Astrocyte (in vitro differentiated cells and primary cell): ENCODE results near the gene SPINT1. TPM values are rescaled to one million over a fixed set of nuclear protein-coding genes. Genes with fewer than 3 reads are reported as not detected.

Experiments used
- DNase-seq: peaks from one replicate; pipeline ENCODE4 v3.0.0-alpha.2; 2010; ENCODE audit warnings: low read depth
- FAIRE-seq: peaks from 2 replicates; lab custom pipeline; 2011; peaks lifted over from hg19 to GRCh38; lab: Jason Lieb, UNC
- H2AFZ ChIP-seq: 2 replicates; pipeline ENCODE4 v1.6.0; 2012; ENCODE audit warnings: low read depth, low read length, inconsistent platforms
- H3K27ac ChIP-seq: 2 replicates; pipeline ENCODE4 v1.5.1; 2011; ENCODE audit warnings: low read depth, low read length, inconsistent platforms
- H3K27me3 ChIP-seq: 2 replicates; pipeline ENCODE4 v1.6.0; 2011; ENCODE audit warnings: low read length, inconsistent platforms; ENCODE audit not compliant: insufficient read depth
- H3K36me3 ChIP-seq: 2 replicates; pipeline ENCODE4 v1.5.1; 2011; ENCODE audit warnings: low read length, inconsistent platforms; ENCODE audit not compliant: insufficient read depth
- H3K4me1 ChIP-seq: 2 replicates; pipeline ENCODE4 v1.5.1; 2011; ENCODE audit warnings: low read length, inconsistent platforms; ENCODE audit not compliant: insufficient read depth
- H3K4me2 ChIP-seq: 2 replicates; pipeline ENCODE4 v1.6.0; 2012; ENCODE audit warnings: low read length, inconsistent platforms
- H3K4me3 ChIP-seq: 2 replicates; pipeline ENCODE4 v1.5.1; 2011; ENCODE audit warnings: low read depth, mild to moderate bottlenecking, low read length, inconsistent platforms; ENCODE audit not compliant: insufficient read depth
- H3K79me2 ChIP-seq: 2 replicates; pipeline ENCODE4 v1.6.0; 2012; ENCODE audit warnings: mild to moderate bottlenecking, low read length, inconsistent platforms; ENCODE audit not compliant: insufficient read depth
- H3K9ac ChIP-seq: 2 replicates; pipeline ENCODE4 v1.6.0; 2012; ENCODE audit warnings: mild to moderate bottlenecking, low read length, inconsistent platforms
- H3K9me3 ChIP-seq: 2 replicates; pipeline ENCODE4 v1.5.1; 2012; ENCODE audit warnings: low read depth, mild to moderate bottlenecking, low read length, inconsistent platforms; ENCODE audit not compliant: insufficient read depth
- H4K20me1 ChIP-seq: 2 replicates; pipeline ENCODE4 v1.6.0; 2012; ENCODE audit warnings: low read length, inconsistent platforms; ENCODE audit not compliant: insufficient read depth
- H3K27ac Mint-ChIP-seq: one replicate; pipeline ENCODE4 v1.8.0; 2021; ENCODE audit warnings: mild to moderate bottlenecking, mixed read lengths; ENCODE audit not compliant: unreplicated experiment
- H3K27me3 Mint-ChIP-seq: one replicate; pipeline ENCODE4 v1.8.0; 2021; ENCODE audit warnings: low read depth, mixed read lengths; ENCODE audit not compliant: unreplicated experiment
- H3K36me3 Mint-ChIP-seq: one replicate; pipeline ENCODE4 v1.8.0; 2021; ENCODE audit warnings: low read depth, mixed read lengths; ENCODE audit not compliant: unreplicated experiment
- H3K4me1 Mint-ChIP-seq: one replicate; pipeline ENCODE4 v1.8.0; 2021; ENCODE audit warnings: low read depth, mixed read lengths; ENCODE audit not compliant: unreplicated experiment
- H3K4me3 Mint-ChIP-seq: one replicate; pipeline ENCODE4 v1.8.0; 2021; ENCODE audit warnings: mild to moderate bottlenecking, moderate library complexity, mixed read lengths; ENCODE audit not compliant: unreplicated experiment
- H3K9me3 Mint-ChIP-seq: one replicate; pipeline ENCODE4 v1.8.0; 2021; ENCODE audit warnings: mild to moderate bottlenecking, mixed read lengths; ENCODE audit not compliant: unreplicated experiment
- EZH2 ChIP-seq: IDR thresholded peaks from 2 replicates; pipeline ENCODE4 v1.6.1; 2012; ENCODE audit warnings: mild to moderate bottlenecking, low read length, inconsistent platforms; ENCODE audit not compliant: insufficient read depth
- total RNA-seq: library from RNA; stranded (reverse); gene quantifications from 2 replicates; pipeline ENCODE4 v1.2.1, GENCODE V29; 2021
- TF ChIP-seq, protein P1 (sequence below): IDR thresholded peaks from 2 replicates; pipeline ENCODE4 v1.5.1; 2011; ENCODE audit warnings: low read depth, mild to moderate bottlenecking, inconsistent platforms, low read length, moderate library complexity; ENCODE audit not compliant: insufficient read depth

The SPINT1 gene
- total RNA-seq, 1 donor from 2014 or later = 40.3 TPM

DNA sequence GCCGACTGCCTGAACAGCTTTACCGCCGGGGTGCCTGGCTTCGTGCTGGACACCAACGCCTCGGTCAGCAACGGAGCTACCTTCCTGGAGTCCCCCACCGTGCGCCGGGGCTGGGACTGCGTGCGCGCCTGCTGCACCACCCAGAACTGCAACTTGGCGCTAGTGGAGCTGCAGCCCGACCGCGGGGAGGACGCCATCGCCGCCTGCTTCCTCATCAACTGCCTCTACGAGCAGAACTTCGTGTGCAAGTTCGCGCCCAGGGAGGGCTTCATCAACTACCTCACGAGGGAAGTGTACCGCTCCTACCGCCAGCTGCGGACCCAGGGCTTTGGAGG, 815 bp downstream of the SPINT1 start:
- Histone ChIP-seq H3K4me1 (peaks cover 13% of the 10 kb centered on the region), H3K4me3 (peak overlapping the region; percentile 48), H3K9ac (no peak overlapping the region), H4K20me1 (no peaks in the 10 kb centered on the region), H3K36me3 (no peaks in the 10 kb centered on the region), H2AFZ (peak overlapping the region; percentile 84), H3K9me3 (no peaks in the 10 kb centered on the region), H3K4me2 (peak overlapping the region; percentile 80), H3K79me2 (no peaks in the 10 kb centered on the region), H3K27me3 (peaks cover 11% of the 10 kb centered on the region), H3K27ac (no peak overlapping the region)
- no peak for DNase-seq
- Mint-ChIP-seq H3K4me3 (peak overlapping the region; percentile 82), H3K27me3 (peaks cover 13% of the 10 kb centered on the region), H3K36me3 (peaks cover 2% of the 10 kb centered on the region), H3K9me3 (no peaks in the 10 kb centered on the region), H3K4me1 (peaks cover 32% of the 10 kb centered on the region), H3K27ac (no peak overlapping the region)
- no peak for FAIRE-seq
- TF ChIP-seq, protein P1, sequence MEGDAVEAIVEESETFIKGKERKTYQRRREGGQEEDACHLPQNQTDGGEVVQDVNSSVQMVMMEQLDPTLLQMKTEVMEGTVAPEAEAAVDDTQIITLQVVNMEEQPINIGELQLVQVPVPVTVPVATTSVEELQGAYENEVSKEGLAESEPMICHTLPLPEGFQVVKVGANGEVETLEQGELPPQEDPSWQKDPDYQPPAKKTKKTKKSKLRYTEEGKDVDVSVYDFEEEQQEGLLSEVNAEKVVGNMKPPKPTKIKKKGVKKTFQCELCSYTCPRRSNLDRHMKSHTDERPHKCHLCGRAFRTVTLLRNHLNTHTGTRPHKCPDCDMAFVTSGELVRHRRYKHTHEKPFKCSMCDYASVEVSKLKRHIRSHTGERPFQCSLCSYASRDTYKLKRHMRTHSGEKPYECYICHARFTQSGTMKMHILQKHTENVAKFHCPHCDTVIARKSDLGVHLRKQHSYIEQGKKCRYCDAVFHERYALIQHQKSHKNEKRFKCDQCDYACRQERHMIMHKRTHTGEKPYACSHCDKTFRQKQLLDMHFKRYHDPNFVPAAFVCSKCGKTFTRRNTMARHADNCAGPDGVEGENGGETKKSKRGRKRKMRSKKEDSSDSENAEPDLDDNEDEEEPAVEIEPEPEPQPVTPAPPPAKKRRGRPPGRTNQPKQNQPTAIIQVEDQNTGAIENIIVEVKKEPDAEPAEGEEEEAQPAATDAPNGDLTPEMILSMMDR = no peak
- peak; percentile 77 for TF ChIP-seq EZH2

DNA sequence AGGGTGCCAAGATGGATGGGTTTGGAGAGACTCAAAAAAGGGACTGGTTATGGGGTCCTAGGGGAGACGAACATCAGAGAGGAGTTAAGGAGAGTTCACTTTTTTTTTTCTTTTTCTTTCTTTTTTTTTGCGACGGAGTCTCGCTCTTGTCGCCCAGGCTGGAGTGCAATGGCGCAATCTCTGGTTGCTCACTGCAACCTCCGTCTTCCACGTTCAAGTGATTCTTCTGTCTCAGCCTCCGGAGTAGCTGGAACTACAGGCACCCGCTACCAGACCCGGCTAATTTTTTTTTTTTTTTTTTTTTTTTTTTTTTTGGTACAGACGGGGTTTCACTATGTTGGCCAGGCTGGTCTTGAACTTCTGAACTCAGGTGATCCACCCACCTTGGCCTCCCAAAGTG, 1.2 kb downstream of the SPINT1 start:
- peak overlapping the region; percentile 48 for H3K4me3 ChIP-seq
- no peak for TF ChIP-seq EZH2
- TF ChIP-seq, protein P1 = no peak
- no peak overlapping the region for H3K27ac Mint-ChIP-seq
- peaks cover 32% of the 10 kb centered on the region for H3K4me1 Mint-ChIP-seq
- H3K4me1 ChIP-seq = peaks cover 13% of the 10 kb centered on the region
- no peaks in the 10 kb centered on the region for H3K9me3 Mint-ChIP-seq
- no peaks in the 10 kb centered on the region for H4K20me1 ChIP-seq
- no peak overlapping the region for H3K27ac ChIP-seq
- H3K36me3 ChIP-seq = no peaks in the 10 kb centered on the region
- H3K4me2 ChIP-seq = peak overlapping the region; percentile 80
- H3K27me3 ChIP-seq = peaks cover 11% of the 10 kb centered on the region
- peak overlapping the region; percentile 82 for H3K4me3 Mint-ChIP-seq
- peak overlapping the region; percentile 84 for H2AFZ ChIP-seq
- H3K79me2 ChIP-seq = no peaks in the 10 kb centered on the region
- DNase-seq = no peak
- H3K27me3 Mint-ChIP-seq = peaks cover 12% of the 10 kb centered on the region
- peaks cover 2% of the 10 kb centered on the region for H3K36me3 Mint-ChIP-seq
- no peak for FAIRE-seq
- no peaks in the 10 kb centered on the region for H3K9me3 ChIP-seq
- no peak overlapping the region for H3K9ac ChIP-seq

DNA sequence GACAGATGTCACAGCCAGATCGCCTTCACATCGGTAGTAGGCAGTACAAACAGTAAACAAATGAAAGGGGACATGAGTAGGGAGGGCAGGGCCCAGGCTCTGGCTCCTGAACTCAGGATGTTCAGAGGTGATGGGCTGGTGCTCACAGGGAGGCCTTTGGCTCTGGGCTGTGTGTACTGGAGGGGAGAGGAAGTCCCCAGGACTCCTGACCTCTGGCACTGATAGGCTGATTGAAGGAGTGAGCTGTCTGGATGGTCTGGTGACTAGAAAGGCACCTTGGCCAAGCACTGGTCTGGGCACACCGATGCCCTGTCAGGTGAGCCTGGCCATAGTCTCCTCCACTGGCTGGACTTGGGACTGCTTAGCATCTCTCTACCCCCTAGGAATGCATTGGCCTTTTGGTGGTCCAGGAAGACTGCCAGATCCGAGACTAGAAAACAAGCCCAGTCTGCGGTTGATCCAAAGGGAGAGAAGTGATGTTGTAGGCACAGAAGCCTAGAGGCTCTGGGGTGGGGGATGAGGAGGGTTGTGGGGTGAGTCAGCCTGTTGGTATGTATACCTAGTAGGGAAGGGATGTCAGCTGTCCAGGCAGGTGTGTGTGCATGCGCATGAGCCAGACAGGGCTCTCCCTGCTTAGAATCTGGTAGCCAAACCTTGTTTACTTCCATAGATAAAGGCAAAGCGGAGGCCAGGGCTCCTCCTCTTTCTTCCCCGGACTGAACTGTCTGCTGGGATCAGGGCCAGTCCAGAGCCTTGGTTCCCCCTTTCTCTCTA, 1.9 kb downstream of the SPINT1 start:
- no peaks in the 10 kb centered on the region for H4K20me1 ChIP-seq
- H3K9ac ChIP-seq = no peak overlapping the region
- Mint-ChIP-seq H3K27ac (peak overlapping the region; percentile 85), H3K4me3 (peak overlapping the region; percentile 73), H3K9me3 (no peaks in the 10 kb centered on the region), H3K27me3 (peaks cover 11% of the 10 kb centered on the region), H3K36me3 (peaks cover 1% of the 10 kb centered on the region), H3K4me1 (peaks cover 32% of the 10 kb centered on the region)
- no peaks in the 10 kb centered on the region for H3K9me3 ChIP-seq
- no peaks in the 10 kb centered on the region for H3K36me3 ChIP-seq
- no peak for TF ChIP-seq EZH2
- TF ChIP-seq, protein P1 = no peak
- no peak overlapping the region for H2AFZ ChIP-seq
- no peak overlapping the region for H3K27ac ChIP-seq
- peaks cover 13% of the 10 kb centered on the region for H3K4me1 ChIP-seq
- H3K79me2 ChIP-seq = no peaks in the 10 kb centered on the region
- no peak overlapping the region for H3K4me3 ChIP-seq
- FAIRE-seq (no peak), DNase-seq (no peak)
- H3K27me3 ChIP-seq = peaks cover 11% of the 10 kb centered on the region
- H3K4me2 ChIP-seq = peak overlapping the region; percentile 24
